Measurements from ENCODE around the gene INPP5A.

DNA sequence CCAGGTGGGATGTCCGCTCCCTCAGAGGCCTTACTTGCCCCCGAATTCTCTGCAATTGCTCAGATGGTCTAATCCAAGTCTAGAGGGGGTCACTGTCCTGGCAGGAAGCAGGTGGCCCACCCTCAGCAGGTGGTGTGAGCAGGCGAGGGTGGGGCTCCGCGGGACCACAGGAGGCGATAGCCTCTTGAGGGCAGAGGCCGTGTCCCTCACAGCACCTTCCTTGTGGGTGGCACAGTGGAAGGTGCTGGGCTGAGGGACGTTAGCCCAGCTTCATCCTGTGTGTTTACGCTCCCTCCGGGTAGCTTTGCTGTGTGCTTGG is 38.3 kb upstream of the INPP5A start:
- TF ChIP-seq, protein P1, sequence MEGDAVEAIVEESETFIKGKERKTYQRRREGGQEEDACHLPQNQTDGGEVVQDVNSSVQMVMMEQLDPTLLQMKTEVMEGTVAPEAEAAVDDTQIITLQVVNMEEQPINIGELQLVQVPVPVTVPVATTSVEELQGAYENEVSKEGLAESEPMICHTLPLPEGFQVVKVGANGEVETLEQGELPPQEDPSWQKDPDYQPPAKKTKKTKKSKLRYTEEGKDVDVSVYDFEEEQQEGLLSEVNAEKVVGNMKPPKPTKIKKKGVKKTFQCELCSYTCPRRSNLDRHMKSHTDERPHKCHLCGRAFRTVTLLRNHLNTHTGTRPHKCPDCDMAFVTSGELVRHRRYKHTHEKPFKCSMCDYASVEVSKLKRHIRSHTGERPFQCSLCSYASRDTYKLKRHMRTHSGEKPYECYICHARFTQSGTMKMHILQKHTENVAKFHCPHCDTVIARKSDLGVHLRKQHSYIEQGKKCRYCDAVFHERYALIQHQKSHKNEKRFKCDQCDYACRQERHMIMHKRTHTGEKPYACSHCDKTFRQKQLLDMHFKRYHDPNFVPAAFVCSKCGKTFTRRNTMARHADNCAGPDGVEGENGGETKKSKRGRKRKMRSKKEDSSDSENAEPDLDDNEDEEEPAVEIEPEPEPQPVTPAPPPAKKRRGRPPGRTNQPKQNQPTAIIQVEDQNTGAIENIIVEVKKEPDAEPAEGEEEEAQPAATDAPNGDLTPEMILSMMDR (IDR thresholded peaks at IDR 0.05; ENCODE audit: insufficient read depth, low read length), result no peak
- TF ChIP-seq POLR2AphosphoS5 (IDR thresholded peaks at IDR 0.05; ENCODE audit: low read depth) (no peak), GABPA (IDR thresholded peaks at IDR 0.05; ENCODE audit: low read depth) (no peak), SPI1 (IDR thresholded peaks at IDR 0.05; ENCODE audit: borderline replicate concordance, low read depth) (no peak)
- TF ChIP-seq, protein P2, sequence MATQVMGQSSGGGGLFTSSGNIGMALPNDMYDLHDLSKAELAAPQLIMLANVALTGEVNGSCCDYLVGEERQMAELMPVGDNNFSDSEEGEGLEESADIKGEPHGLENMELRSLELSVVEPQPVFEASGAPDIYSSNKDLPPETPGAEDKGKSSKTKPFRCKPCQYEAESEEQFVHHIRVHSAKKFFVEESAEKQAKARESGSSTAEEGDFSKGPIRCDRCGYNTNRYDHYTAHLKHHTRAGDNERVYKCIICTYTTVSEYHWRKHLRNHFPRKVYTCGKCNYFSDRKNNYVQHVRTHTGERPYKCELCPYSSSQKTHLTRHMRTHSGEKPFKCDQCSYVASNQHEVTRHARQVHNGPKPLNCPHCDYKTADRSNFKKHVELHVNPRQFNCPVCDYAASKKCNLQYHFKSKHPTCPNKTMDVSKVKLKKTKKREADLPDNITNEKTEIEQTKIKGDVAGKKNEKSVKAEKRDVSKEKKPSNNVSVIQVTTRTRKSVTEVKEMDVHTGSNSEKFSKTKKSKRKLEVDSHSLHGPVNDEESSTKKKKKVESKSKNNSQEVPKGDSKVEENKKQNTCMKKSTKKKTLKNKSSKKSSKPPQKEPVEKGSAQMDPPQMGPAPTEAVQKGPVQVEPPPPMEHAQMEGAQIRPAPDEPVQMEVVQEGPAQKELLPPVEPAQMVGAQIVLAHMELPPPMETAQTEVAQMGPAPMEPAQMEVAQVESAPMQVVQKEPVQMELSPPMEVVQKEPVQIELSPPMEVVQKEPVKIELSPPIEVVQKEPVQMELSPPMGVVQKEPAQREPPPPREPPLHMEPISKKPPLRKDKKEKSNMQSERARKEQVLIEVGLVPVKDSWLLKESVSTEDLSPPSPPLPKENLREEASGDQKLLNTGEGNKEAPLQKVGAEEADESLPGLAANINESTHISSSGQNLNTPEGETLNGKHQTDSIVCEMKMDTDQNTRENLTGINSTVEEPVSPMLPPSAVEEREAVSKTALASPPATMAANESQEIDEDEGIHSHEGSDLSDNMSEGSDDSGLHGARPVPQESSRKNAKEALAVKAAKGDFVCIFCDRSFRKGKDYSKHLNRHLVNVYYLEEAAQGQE (IDR thresholded peaks at IDR 0.05; ENCODE audit: insufficient replicate concordance, low read depth), result no peak
